Medulla oblongata (tissue), 1 donor: ENCODE measurements around the gene GANAB.
A peak's percentile ranks its signal among the peaks of the same experiment; 100 is the strongest.
"Not testable (repeated sequence)": the region's sequence is repeated elsewhere in the genome, so short reads cannot be mapped to it uniquely, and the experiment has no call there.

Experiments used
- DNase-seq: peaks from one replicate; pipeline ENCODE4 v3.0.0-alpha.2; 2015; ENCODE audit errors: extremely low spot score

GANAB gene

DNA sequence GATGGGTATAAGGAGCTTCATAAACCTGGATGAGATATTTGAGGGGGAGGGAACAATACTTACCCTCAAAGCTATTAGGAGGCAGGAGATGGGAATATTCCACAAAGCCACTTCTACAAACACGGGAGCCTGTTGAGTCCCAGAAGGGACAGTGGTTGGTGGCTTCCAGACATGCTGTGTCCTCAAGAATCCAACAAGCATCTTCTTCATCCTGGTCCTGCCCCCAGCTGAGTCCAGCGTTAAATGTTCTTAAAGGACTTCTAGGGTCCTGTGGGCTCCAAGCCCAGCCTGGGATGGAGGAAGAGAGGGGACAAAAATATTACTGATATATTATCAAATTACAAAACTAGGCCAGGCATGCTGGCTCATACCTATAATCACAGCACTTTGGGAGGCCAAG lies 21.0 kb upstream of the GANAB start:
- DNase-seq = no peak

GRCh38 chr11:62666259-62666926 lies 20.0 kb upstream of the GANAB start:
- no peak for DNase-seq

GRCh38 chr11:62665599-62666258 lies 19.3 kb upstream of the GANAB start:
- DNase-seq = peak; percentile 39

DNA sequence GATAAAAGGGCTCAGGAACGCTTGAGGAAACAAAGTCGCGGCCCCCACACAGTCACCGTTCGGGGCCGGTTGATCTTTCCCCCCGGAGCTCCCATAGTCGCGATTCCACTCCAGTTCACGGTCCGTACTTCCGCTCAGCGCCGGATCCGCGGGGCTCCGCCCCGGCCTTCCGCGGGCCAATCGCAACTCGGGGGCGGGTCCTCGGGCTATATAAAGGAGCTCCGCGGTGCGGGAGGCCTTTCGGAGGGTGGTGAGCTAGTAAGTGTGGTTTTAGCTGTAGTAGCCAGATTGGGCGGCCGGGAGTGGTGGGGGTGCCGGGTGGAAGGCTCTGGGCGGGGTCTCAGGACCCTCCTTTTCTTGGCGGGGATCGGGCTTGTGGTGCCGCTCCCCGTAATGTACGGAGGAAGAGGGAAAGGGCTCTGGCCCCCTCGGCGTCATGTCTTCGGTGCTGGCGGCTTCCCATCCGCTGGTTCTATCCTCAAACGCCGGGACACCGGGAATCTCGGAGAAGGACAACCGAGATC lies 18.7 kb upstream of the GANAB start, which contains the start of the genes C11orf98 and CSKMT:
C11orf98 (minus strand) TSS at position 136 of the 524 bp plus-strand sequence; CDS start at position 95, 41 bp downstream.
CSKMT (plus strand) TSS at position 238 of the 524 bp plus-strand sequence. CDS start 568 bp downstream, outside the sequence.
- peak; percentile 96 for DNase-seq

DNA sequence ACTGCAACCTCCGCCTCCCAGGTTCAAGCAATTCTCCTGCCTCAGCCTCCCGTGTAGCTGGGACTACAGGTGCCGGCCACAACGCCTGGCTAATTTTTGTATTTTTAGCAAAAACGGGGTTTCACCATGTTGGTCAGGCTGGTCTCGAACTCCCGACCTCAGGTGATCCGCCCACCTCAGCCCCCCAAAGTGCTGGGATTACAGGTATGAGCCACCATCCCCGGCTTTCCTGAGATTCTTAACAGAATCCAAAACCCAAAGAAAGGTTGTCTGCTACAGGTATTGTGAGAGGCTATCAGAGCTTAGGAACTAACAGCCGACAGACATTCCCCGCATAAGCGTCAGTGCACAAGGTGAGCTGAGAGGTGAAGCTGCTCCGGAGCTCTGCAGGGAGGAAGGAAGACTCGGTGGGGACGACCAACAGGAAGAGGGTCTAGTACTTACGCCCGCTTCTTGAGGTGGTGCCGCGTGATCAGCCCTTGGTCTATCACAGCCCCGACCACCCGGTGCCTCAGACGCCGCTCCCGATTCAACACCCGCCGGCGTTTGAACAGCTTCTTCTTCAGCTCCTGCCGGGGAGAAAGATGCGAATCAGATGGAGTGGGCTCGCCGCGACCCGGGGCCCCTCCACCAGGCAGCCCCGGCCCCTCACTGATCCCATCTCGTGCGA lies 18.1 kb upstream of the GANAB start:
- DNase-seq = no peak

- no peak for DNase-seq
Observed at GRCh38 chr11:62656796-62657429, 10.5 kb upstream of the GANAB start.

DNA sequence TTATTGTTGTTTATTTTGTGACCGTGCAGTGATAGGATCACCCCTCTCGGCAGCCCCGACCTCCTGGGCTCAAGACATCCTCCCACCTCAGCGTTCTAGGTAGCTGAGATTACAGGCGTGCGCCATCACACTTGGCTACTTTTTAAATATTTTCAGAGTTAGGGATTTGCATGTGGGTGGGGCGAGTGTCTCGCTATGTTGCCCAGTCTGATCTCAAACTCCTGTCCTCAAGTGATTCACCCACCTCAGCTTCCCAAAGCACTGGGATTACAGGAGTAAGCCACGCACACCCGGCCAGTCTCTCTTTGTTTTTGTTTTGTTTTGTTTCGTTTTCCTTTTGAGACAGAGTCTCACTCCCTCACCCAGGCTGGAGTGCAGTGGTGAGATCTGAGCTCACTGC lies 7.9 kb upstream of the GANAB start:
- DNase-seq = no peak

DNA sequence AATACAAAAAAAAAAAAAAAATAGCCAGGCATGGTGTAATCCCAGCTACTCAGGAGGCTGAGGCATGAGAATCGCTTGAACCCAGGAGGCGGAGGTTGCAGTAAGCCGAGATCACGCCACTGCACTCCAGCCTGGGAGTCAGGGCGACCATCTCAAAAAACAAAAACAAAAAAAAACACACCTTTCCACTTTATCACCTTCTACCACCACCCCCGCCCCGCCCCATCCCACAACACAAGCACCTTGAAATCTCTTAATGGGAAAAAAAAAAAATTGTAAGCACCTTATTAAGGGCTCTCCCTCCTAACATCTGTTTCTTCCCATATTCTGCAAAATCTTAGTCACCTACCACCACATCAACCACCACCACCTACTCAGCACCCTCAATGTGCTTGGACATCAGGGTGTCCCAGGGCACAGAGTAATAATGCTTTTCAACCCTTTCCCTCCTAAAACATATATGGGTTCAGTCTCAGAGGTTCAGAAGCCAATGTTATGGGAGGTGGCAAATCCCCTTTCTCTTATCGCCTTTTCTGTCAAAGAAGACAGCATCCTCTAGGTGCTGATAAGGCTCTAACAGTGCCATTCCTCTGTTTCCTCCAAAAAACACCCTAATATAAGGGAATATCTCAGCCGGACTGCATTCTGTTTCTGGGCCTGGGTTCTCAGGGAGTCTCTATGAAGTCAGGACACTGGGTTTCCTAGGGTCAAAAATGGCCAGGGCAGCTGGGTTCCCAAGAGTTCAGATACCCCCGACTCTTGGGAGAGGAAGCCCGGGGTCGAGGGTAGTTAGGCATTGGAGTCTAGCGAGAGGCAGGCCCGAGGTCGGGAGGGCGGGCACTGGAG lies 6.0 kb upstream of the GANAB start:
- no peak for DNase-seq

- DNase-seq = not testable (repeated sequence)
Observed at GRCh38 chr11:62650283-62650682, 3.9 kb upstream of the GANAB start.

DNA sequence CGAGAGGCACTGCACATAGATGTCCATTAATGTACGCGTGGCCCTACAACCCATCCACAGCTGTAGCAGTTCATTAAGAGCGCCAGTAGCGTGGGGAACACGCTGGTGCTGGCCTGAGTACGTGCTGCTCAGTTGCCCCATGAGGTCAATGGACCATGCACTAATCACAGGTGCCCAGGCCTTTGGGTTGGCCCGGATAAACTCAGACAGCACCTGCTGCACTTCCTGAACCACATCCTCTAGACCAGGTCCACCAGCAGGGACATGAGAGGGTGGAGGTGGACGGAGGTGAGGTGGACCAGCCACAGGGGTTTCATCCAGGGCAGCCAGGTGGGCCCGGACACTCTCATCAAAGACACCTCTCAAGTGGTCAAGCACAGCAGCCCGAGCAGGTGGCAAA lies 3.1 kb upstream of the GANAB start:
- DNase-seq = no peak

DNA sequence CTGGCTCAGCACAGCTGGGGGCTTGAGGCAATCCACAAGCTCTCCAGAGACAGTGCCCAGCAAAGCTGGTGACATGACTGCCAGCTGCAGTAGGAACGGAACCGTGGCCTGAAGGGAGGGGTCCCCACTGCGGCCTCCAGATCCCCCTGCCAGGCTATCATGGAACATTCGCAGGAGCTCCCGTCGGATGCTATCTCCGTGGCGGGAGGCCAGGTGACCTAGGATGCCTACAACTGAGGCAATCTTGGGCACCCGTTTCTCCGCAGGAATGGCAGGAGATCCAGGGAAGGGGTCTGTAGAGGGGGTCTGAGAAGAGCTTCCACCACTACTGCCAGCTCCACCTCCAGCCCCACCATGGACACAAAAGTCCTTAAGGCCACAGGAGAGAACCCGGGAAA lies 2.6 kb upstream of the GANAB start:
- no peak for DNase-seq

GRCh38 chr11:62648185-62648966 lies 2.0 kb upstream of the GANAB start:
- no peak for DNase-seq

- no peak for DNase-seq
Observed at GRCh38 chr11:62647609-62648005, 1.2 kb upstream of the GANAB start.

DNA sequence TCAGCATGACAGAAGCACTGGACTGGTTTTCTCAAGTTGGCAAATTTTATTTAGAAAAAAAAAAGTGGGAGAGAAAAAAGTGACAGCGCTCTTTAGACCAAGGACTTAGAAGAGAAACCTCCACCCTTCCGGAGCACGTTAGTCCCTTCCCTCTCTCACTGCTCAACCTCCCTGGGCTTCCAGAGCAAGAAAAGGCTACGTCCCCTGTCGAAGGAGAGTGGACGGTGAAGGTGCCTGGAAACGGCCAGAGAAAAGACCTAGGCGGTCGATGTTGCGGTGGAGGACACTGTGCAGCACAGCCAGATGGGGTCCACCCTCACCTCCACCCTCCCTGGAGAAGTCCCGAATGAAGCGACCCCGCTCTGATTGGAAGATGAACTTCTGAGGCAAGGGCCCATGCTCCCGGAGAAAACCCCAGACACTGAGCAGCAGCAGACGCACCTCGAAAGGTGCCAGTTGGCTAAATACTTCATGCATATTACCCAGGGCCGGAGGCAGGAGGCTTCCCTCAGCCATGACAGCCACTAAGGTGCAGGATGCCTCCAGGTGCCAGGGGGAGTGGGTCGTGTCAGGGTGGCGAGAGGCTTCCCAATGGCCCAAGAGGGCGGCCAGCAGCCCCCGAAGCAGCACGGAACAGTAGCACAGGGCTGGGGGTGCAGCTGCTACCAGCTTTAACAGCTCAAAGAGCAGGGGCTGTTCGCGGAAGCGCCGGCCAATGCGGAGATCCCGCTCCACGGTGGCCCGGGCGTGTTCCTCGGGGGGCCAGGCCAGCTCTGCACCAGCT lies 604 bp upstream of the GANAB start:
- no peak for DNase-seq

- no peak for DNase-seq
Observed at GRCh38 chr11:62645671-62645945, 805 bp downstream of the GANAB start.

- DNase-seq = no peak
Observed at GRCh38 chr11:62644220-62644619, 2.2 kb downstream of the GANAB start.

DNA sequence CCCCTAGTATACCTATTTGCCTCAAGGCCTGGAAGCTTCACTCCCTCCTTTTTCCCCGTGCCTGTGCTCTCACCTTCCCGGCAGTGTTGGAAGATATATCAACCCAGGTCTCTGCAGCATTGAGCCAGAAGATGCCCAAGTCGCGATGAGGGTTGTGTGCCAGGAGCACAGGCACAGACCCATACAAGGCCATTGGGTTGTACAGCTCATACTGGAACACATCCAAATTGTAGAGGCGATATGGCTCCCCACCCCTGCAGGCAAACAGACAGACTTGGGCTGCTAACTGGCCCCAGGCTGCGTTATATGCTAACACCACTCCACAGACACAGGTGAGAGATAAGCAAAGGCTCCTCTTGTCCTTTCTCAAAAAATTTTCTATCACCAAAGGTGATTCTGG lies 13.9 kb downstream of the GANAB start:
- no peak for DNase-seq

GRCh38 chr11:62627713-62628112 lies 18.7 kb downstream of the GANAB start:
- no peak for DNase-seq

GRCh38 chr11:62622476-62623089 lies 23.8 kb downstream of the GANAB start:
- no peak for DNase-seq
